ENCODE measurements around the gene ZNF626. TPM values are rescaled to one million over a fixed set of nuclear protein-coding genes. Genes with fewer than 3 reads are reported as not detected.

The ZNF626 gene
- total RNA-seq, 1 experiment from 2014 or later = 2.2 TPM

DNA sequence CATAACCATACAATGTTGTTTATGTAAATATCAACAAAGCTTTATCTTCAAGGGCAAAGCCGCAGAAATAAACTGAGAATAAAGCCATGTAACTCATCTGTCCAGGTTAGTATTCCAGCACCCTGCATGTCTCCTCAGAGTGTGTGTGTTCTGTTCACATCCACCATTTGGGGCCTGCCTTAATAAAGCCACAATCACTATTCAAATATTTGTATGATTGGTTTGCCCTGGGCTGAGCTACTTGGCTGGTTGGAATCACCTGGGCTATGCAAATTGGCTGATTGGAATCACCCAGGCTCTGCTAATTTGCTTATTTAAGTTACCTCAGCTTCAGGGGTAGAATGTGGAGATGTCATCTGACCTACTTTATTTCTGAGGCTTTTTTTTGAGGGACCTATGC, 53.4 kb downstream of the ZNF626 start:
- CTCF ChIA-PET = no interaction called here
- POLR2A ChIA-PET (ENCODE audit: low non-redundant PET) = no interaction called here
- no peaks in the 10 kb centered on the region for H3K4me1 ChIP-seq (ENCODE audit: insufficient read depth, low read length, poor library complexity, severe bottlenecking)
- intact Hi-C loops (cut with micrococcal nuclease; ENCODE audit: unreplicated experiment) = no loop called here
- H3K4me3 ChIP-seq (ENCODE audit: low read depth, low read length, poor library complexity, severe bottlenecking) = no peak overlapping the region
- no peaks in the 10 kb centered on the region for H3K27me3 ChIP-seq (replicated peaks; ENCODE audit: insufficient read depth, low read depth, low read length, poor library complexity)
- BruUV-seq (replicated peaks) = no TSS peak
- no peak for DNase-seq (ENCODE audit: low spot score)
- no peak overlapping the region for H3K27ac ChIP-seq (ENCODE audit: low read depth, low read length, poor library complexity, severe bottlenecking)
- TF ChIP-seq EZH2 (IDR thresholded peaks at IDR 0.05; ENCODE audit: borderline replicate concordance, low read depth, low read length, poor library complexity, severe bottlenecking) = no peak
- TF ChIP-seq, protein P1, sequence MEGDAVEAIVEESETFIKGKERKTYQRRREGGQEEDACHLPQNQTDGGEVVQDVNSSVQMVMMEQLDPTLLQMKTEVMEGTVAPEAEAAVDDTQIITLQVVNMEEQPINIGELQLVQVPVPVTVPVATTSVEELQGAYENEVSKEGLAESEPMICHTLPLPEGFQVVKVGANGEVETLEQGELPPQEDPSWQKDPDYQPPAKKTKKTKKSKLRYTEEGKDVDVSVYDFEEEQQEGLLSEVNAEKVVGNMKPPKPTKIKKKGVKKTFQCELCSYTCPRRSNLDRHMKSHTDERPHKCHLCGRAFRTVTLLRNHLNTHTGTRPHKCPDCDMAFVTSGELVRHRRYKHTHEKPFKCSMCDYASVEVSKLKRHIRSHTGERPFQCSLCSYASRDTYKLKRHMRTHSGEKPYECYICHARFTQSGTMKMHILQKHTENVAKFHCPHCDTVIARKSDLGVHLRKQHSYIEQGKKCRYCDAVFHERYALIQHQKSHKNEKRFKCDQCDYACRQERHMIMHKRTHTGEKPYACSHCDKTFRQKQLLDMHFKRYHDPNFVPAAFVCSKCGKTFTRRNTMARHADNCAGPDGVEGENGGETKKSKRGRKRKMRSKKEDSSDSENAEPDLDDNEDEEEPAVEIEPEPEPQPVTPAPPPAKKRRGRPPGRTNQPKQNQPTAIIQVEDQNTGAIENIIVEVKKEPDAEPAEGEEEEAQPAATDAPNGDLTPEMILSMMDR (conservative IDR thresholded peaks at IDR 0.05; ENCODE audit: low read depth, low read length) = no peak
- peaks cover 50% of the 10 kb centered on the region for H3K9me3 ChIP-seq (ENCODE audit: low read depth, low read length, poor library complexity, severe bottlenecking)
- H3K36me3 ChIP-seq (ENCODE audit: insufficient read depth, low read length, poor library complexity, severe bottlenecking) = no peaks in the 10 kb centered on the region

Other genes starting within 250 kb of the ZNF626 start
- 2.0 and 2.7 TPM in 2 replicates for gene ZNF737, start 95.8 kb downstream of the ZNF626 start, total RNA-seq (2021)
- gene ZNF66, start 114.7 kb upstream of the ZNF626 start, total RNA-seq (2021) = 4.3 and 4.7 TPM in 2 replicates

Measured in A673 (cell line).